ENCODE results near the gene ELP2.

The ELP2 gene

DNA sequence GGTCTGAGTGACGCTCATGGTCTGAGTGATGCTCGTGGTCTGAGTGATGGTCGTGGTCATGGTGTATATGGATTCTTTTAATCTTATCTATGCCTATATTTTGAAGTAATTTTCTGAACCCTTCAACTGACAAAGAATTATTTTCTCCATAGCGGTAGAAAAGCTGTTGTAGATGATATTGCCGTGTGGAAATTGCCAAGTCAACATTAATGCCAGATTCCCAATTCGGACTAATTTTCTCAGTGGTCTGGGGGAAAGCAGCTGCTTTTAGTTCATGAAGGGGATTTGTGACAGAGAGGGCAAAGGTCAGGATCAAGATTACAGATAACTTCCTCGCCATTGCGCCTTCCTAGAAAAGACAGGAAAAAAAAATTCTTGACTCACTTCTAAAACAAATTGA, 3.0 kb upstream of the ELP2 start:
- no peak for DNase-seq (ENCODE audit: low spot score)

DNA sequence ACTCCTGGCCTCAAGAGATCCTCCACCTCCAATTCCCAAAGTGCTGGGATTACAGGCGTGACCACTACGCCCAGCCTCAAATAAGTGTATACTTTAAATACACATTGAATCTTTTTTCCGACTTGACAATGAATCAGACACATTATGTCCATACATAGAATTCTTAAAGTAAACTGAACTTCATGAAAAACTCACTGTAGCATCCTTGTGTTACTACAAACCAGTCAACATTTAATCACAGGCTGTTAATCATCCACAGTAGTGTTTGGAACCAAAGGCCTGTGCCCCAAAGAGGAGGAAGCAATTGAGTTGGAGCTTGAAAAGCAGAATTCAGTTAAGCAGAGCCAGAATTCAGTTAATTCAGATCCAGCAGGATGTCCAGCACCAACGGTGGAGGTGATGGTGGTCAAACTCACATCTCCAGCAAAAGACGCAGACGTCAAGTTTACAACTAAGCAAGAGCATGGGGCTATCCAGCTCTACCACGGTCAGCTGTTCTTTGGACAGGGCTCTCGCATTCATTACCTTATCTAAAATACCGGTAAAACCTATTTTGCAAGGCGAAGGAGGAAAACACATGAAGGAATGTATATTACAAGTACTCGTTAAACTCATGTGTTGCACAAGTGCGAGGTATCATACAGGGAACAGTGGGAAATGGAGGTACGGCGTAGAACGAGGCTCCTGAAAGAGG, 1.7 kb upstream of the ELP2 start:
- DNase-seq (ENCODE audit: low spot score) = no peak

DNA sequence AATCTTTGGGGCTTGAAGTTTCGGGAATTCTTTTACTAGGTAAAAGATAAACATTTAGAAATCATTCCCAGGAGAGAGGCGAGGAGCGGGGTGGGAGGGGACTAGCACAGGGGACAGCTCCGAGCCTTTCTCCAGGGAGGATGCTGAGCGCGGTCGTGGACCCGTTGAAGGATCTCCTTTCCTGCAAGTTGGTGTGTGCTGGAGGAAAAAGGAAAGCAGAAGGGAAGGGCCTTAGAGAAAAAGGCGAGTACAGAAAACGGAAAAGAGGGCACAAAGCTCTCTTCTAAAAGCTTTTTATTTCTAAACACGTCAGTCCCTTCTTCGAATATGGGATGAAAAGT, 1.2 kb upstream of the ELP2 start:
- DNase-seq (ENCODE audit: low spot score) = no peak

DNA sequence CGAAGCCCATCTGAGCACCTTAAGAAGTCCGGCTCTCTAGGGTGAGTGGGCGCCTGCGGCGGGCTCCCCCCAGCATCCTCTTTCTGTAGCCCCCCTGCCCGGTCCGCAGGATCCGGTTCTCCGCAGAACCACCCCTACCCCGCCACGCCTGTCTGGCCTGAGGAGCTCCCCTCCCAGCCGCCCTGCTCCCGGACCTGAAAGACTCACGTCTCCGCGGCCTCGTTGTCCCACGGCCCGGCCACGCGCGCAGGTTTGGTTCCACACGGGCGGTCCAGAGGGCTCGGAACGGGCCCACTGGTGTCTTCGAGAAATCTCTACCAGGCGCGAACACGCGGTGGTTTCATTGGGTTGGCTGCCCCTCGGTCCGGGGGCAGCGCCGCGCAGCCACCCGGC, 796 bp upstream of the ELP2 start:
- no peak for DNase-seq (ENCODE audit: low spot score)

DNA sequence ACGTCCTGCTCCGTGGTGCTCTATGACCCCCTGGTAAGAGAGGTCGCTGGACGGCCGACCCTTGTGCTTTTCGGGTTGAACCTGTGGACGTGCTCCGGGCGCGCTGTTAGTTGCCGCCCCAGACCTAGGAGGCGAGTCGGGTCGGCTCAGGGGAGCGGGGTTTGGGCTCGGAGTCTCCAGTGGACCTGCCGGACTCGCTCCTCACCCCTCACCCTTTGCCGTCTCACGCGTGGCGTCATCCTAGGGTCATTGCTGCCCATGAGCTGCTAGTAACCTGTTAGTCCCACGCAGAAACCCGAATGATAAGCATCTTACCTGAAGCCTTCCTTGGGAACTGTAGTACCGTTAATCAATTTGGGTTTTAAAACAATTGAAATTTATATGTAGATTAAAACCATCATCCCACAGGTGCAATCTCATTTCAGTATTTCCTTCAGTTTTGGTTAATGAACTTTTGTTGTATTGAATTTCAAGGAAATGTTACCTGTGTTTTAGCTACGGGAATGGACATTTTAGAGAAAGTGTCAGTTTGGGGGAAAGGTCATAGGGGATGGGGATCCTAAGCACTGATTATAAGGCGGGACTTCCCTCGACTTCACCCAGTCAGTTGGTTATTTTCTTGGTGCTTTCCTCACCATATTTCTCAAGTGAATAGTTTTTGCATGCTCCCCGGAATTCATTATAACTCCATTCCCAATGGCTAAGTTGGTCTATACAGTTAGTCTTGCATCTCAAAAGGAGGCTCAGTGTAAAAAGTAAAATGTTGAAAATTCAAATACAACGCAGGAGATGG, 536 bp downstream of the ELP2 start:
- DNase-seq (ENCODE audit: low spot score) = no peak

DNA sequence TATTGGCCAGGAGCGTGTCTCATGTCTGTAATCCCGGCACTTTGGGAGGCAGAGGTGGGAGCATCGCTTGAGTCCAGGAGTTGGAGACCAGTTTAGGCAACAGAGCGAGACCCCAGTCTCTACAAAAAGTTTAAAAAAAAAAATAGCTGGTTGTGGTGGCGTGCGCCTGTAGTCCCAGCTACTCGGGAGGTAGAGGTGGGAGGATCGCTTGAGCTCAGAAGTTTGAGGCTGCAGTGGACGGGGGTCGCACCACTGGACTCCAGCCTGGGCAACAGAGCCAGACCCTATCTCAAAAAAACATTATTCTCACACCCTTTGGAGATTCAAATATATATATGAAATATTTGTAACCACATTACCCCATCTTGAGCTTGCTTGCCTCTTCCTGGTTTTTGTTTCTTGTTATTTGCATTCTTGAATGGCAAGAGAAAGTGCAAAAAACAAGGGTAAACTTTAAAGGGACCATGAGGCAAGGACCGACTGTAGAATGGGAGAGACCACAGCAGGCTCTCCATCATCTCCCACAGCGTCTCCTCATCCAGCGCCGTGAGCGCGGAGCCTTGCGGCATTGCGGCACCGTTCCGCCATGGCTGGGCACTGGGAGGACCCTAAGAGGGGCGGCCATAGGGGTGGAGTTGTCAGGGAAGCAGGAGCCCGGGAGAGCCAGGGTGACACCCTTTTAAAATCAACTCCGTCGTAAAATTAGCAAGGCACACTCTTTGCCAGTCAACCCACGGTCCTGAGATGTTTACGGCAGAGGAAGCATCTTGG, 1.4 kb downstream of the ELP2 start:
- no peak for DNase-seq (ENCODE audit: low spot score)

DNA sequence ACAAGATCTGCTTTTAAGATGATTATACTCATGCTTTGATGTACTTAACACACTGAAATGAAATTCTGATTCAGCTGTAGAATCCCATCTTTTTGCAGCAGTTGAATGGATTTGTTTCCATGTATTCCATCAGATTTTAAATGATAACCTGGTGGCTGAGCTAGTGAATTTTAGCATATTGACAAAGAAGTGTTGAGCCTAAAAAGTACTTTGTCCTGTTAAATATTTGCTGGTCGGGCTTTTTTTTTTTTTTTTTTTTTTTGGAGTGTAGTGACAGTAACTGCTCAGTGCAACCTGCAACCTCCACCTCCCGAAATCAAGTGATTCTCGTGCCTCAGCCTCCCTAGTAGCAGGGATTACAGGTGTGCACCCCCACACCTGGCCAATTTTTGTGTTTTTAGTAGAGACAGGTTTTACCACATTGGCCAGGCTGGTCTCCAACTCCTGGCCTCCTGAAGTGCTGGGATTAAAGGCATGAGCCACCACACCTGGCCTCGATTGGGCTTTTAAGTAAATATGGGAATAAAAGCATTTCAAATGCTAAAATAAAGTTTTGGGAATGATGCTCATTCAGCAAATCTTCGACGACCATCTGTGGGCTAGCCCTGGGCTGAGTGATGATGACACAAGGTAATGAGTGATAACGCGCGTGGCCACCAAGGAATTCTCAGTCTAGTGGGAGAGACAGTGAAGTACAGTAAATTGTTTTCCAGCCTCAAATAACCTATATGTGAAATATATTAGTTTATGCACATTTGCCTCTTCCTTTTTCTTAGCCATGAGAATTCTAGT, 2.2 kb downstream of the ELP2 start:
- no peak for DNase-seq (ENCODE audit: low spot score)

DNA sequence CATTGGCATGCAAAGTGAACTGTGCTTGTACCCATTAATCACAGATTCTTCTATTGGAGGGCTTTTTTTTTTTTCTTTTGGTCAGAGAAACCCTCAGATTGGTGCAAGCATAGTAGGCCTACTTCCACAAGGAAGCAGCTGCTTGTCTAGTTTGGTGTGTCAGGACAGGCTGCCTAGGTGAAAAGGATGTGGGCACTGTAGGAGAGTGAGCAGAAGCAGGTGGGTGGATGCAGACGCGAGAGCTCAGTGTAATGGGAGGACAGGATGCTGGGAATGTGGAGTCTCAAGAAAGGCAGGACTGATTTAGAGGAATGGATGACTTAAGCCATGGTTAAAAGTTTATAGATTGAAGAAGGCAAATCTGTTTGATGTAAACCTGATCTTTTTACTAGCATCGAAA, 3.1 kb downstream of the ELP2 start:
- DNase-seq (ENCODE audit: low spot score) = no peak

DNA sequence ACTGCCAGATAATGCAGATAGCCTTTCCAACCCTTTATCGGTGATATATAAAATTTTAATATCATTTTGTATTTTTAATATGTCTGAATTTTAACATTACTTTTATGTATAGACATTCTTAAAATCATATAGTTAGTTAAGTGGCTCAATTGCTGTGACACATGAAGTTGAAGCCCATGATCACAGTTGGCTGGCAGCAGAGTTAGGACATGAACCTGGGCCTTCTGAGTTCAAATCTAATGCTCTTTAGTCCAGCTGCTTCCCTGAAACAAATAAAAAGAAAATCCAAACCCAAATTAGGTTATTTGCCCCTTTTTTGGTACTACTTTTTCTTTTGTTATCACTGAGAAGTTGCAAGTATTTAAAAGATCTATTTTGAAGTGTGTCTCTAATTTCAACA, 5.6 kb downstream of the ELP2 start:
- no peak for DNase-seq (ENCODE audit: low spot score)

DNA sequence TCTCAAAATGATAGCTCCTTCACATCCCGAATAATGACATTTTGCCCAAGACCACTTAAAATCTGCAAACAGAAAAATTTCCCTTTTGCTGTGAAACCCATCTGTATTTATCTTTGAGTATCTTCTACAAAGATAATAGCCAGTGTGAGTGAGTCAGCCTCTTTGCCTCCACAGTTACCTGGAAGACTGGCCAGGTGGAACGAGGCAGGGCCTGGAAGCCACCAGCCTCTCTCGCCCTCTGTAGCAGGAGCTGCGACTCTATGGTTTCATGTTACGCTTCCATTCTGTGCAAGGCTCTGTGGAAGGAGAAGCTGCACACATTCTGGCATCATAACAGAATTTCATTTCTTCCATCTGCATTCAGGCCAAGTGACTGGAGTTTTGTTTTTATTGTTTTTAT, 9.5 kb downstream of the ELP2 start:
- DNase-seq (ENCODE audit: low spot score) = no peak

DNA sequence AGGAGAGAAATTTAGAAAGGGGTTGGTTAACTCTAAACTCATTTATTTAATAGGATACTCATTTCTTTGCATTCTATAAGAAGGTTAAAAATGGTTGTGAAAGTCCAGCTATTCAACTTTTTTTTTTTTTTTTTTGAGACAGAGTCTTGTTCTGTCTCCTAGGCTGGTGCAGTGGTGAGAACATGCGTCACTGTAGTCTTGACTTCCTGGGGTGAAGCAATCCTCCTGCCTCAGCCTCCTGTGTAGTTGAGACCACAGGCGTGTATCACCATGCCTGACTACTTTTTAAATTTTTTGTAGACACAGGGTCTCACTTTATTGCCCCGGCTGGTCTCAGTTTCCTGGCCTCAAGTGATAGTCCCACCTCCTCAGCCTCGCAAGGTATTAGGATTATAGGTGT, 11.9 kb downstream of the ELP2 start:
- DNase-seq (ENCODE audit: low spot score) = no peak

DNA sequence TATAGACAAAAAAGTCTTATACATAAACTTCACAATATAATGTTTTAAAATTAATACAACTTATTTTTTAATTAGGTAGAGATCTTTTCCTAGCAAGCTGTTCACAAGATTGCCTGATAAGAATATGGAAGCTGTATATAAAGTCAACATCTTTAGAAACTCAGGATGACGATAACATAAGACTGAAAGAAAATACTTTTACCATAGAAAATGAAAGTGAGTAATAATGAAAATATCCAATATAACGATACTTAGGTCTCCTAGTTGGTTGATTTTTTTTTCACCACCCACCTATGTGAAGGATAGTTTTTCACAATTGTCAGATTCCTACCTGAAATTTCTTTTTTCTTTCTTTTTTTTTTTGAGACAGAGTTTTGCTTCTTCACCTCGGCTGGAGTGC, 13.1 kb downstream of the ELP2 start:
- no peak for DNase-seq (ENCODE audit: low spot score)

DNA sequence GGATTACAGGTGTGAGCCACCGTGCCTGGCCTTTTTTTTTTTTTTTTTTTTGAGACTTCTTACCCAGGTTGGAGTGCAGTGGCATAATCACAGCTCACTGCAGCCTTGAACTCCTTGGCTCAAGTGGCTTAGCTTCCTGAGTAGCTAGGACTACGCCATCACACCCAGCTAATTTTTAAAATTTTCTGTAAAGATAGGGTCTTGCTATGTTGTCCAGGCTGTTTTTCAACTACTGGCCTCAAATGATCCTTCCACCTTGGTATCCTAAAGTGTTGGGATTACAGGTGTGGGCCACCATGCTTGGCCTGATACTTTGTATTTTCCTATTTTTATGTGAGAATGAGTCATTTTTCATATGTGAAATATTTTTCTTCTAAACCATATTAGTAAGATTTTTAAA, 13.7 kb downstream of the ELP2 start:
- no peak for DNase-seq (ENCODE audit: low spot score)

DNA sequence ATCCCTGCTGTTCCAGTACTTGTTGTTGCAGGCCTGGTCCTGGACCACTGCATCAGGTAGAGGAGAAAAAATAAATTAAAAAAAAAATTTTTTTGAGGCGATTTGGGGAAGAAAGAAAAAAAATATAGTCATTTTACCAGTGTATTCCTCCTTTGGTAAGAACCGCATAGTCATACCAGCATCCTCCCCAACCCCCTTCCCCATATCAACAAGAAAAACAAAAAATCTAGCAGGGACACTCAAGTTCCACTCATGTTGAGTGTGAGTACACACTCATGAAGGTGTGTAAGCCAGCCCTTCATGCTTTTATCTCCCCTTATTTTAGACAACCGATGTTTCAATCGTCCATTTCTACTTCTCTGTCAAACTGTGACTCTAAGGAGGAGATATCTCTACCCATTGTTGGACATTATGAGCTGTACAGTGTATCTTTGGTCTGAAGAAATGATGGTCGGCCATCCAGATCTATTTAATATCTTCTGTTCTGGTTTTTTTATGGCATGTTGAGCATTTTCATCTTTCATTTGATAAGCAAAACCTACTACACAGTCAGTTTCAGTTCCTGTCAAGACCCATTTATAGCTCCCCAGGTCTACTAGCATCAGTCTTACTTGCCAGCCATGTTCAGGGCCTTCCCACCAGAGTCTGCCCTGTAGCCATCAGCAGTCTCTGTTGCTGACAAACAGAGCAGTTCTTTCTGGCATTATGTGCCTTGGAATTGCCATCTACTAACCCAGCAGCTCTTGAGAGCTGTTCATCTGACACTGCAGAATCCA, 20.0 kb downstream of the ELP2 start:
- no peak for DNase-seq (ENCODE audit: low spot score)

DNA sequence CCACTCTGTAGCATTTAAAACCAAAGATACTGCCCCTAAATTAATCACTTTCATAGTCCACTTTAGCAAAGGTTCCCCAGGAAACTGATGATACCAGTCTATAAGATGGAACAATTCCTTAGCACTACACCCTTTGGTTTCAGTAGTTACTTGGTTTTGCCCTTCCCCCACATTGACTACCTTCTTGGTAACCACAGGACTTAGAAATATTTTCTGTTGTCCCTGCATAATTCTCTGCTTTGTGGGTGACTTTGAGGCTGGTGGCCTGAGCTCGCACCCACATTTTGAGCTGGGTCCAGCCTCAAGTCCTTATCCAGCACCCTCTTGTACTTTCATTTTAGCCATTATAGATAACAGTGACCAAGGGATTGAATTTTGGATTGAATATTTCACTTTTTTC, 23.1 kb downstream of the ELP2 start:
- DNase-seq (ENCODE audit: low spot score) = no peak

DNA sequence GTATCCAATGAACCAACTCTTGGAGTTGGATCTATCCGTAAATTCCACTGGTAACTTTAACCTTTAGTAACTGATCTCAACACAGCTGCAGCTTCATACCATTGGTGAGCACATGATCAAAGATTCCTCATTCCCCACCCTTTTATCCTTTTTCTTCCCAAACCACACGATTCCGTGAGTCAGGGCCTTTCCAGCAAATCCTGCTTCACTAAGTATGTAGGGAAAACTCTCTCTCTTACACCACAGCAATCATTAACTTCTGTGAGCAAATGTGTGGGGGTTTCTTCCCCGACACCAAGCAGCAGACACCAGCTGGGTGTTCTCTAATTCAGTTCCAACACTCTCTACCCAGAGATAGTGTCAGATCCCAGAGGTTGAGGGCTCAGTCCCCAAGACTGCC, 23.5 kb downstream of the ELP2 start:
- no peak for DNase-seq (ENCODE audit: low spot score)

DNA sequence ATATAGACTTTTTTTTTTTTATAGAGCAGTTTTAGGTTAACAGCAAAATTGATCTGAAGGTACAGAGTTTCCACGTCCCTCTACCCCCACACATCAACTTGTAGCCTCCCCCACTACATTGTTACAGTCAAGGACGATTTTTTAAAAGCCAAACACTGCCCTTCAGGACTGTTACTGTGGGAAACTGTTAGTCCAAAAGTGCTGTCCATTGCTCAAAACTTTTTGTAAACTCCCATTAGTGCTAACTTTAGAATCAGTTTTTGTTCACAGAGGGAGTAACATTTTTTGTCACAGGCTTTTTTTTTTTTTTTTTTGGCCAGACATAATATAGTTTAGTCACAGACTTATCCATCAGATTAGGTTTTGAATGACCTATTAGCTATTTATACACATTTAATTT, 24.1 kb downstream of the ELP2 start:
- DNase-seq (ENCODE audit: low spot score) = no peak

DNA sequence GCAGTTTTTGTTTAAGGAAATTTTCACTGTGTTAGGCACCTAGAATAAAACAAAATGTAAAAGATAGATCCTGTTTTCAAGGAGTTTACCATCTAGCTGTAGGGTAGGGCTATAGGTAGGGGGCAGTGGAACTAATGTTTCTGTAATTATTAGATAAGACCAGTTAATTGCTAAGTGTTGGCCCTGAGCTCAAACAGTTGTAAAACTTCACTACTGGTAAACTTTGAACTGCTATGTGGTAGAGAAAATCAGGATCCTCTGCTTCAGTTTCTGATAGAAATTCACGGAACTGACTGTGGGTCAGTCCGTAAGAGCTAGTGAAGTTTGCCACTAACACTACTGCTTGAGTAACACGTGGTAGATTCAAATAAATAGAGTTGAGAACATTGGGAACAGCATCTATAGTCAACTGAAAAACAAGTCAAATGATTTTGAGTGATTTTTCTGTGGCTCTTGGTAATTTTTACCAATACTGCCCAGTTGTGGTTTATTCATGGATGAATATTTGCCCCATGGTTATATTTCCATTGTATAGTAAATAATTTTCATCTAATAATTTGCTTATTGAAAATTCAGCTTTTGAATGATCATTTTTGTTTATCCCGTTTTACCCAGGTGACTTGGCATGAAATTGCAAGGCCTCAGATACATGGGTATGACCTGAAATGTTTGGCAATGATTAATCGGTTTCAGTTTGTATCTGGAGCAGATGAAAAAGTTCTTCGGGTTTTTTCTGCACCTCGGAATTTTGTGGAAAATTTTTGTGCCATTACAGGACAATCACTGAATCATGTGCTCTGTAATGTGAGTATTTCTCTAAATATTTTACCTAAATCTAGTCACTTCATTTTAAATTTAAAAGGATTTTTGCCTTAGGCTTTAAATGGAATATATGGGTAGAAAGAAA, 26.4 kb downstream of the ELP2 start:
- no peak for DNase-seq (ENCODE audit: low spot score)

DNA sequence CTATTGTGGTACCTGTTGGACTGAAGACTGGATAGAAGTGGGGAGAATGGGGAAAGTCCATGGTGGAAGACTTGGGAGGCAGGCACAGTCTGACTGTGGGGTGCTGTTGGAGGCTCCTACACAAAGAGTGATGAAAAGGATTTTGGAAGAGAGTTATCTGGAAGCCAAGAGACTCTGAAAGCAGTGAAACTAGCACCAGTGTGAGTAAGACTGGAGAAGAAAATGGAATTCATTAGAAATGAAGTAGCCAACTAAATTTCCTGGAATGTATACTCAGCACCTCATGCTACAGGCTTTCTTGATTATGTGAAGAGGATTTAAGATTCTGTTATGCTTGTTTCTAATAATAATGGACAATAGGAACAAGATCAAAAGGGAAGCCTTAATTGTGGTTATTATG, 27.7 kb downstream of the ELP2 start:
- no peak for DNase-seq (ENCODE audit: low spot score)

DNA sequence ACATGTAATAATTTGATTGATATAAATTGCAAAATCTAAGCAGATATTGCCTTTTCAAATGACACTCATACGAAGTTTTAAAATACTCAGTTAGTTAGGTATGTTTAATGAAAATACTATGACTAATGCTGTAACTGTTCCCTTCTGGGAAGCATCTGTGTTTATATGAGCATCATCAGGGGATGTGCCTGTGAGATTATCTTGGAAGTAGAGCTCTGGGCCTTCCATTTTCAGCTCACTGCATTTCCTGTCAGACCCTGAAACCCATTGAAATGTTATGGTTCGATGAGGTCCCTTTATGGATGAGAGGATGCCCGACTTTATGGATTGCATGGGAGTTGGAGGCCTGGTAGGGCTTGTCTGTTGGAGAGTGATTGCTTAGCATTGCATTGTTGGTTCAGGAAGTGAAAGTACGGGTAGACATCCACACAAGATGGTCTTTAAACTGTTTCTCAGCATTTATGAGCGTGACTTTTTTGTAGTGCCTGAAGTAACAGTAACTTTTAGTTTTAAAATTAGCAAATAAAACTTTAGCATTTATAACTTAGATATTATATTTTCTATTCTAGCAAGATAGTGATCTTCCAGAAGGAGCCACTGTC, 28.7 kb downstream of the ELP2 start:
- DNase-seq (ENCODE audit: low spot score) = no peak
